Heart left ventricle (tissue), 13 donors: ENCODE results near the gene C19orf44.

Experiments
- CTCF ChIP-seq, 12 donors: fragments of 200-600 bp; sonication (generic) in 4 of 12; IDR thresholded peaks; one replicate each; pipeline versions ENCODE4 v1.5.0 to v1.8.0; 2018 to 2022; ENCODE audit warnings: antibody characterized with exemption in 12 of 12, mild to moderate bottlenecking in 5 of 12
- POLR2A ChIP-seq, 2 donors: fragments of 450-650 bp; IDR thresholded peaks; one replicate each; pipeline ENCODE4 v1.6.1; 2017; ENCODE audit warnings: antibody characterized with exemption in 2 of 2, mild to moderate bottlenecking in 2 of 2, moderate library complexity in 2 of 2
- donor health status: ischemic (EF 13 %, LVEDD 7.1; RV severe dilation, severe dysfunction).
- donor health status: DM: no; HTN: yes; CAD: no.
- donor health status: DM: no; HTN: no; CAD: no.
- donor health status: ischemic (EF 25% LVEDD 6.9; RV normal size, moderate dysfunction).
- donor health status: ischemic (EF 25% LVEDD 5.7; RV mildly dilated, moderate dysfunction).
- donor health status: ischemic (EF 35%, LVEDD 5.7; RV mildly dilated, moderate dysfunction).
- donor health status: nonischemic (EF 11% LVEDD 7.7; RV severe dilation, severe dysfunction).
- donor health status: DM: yes; HTN: yes; CAD: no.
- donor health status: PGD.
- donor health status: ischemic (EF 29% LVEDD 5.4; RV normal size, mild dysfunction).
- donor health status: nonischemic (EF 23%, LVEDD 6.1; RV moderate dilation, normal function).

DNA sequence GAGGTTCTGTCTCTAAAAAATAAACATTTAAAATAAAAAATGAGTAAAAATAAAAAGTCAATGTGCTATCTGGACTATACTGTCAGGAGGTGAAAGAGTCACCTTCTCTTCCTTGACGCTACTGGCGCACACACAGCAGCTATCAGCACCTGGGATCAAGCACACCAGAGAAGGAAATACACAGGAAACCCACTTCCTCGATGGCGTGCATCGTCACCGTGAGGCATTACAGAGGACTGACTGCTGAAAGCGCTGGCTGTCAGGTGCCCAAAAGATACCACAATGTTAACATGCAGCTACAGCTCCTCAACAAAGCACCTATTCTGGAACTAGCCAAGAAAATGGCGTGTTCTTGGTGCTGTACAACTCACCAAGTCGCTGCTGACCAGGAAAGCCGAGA lies 70.0 kb downstream of the C19orf44 start:
- TF ChIP-seq CTCF (IDR thresholded peaks at IDR 0.05) = no peak
- no peak for TF ChIP-seq POLR2A (IDR thresholded peaks at IDR 0.05)
